NCI-H446 treated with DMSO at 0.1 percent for 48 hours (cell line): ENCODE data around the gene FUS.
"Not testable (repeated sequence)": the region's sequence is repeated elsewhere in the genome, so short reads cannot be mapped to it uniquely, and the experiment has no call there.

ENCODE experiments used
- DNase-seq: peaks from one replicate; lab custom pipeline; 2025; lab: John Stamatoyannopoulos, UW

FUS gene

DNA sequence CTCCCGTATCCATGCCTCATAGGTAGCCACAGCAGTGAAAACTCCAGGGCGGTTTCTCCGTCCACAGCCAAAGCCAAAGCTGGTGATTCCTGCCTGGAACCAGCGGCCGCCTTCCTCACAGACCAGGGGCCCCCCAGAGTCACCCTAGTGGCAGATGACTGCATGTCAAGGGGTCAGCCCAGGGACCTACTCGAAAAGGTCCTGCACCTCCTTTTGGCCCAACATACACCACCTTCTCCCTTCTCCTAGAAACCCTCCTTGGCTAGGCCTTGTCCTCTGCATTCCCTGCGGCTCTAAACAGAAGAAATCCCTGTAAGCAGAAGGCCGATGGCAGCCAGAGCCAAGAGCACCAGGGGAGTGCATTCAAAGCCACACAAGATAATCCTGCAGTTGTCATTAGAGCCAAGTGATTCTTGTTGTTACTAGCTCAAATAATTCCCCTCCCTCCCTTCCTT, 36.2 kb upstream of the FUS start:
- no peak for DNase-seq

DNA sequence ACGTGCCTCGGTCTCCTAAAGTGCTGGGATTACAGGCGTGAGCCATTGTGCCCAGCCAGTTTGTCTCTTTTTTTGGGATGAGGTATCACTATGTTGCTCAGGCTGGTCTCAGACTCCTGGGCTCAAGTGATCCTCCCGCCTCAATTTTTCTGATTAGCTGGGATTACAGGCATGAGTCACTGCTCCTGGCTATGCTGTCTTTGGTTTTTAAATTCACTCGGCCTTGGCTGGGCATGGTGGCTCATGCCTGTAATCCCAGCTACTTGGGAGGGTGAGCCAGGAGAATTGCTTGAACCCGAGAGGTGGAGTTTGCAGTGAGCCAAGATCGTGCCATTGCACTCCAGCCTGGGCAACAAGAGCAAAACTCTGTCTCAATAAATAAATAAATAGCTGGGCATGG, 35.5 kb upstream of the FUS start:
- not testable (repeated sequence) for DNase-seq

GRCh38 chr16:31145398-31145990, 34.4 kb upstream of the FUS start:
- no peak for DNase-seq

DNA sequence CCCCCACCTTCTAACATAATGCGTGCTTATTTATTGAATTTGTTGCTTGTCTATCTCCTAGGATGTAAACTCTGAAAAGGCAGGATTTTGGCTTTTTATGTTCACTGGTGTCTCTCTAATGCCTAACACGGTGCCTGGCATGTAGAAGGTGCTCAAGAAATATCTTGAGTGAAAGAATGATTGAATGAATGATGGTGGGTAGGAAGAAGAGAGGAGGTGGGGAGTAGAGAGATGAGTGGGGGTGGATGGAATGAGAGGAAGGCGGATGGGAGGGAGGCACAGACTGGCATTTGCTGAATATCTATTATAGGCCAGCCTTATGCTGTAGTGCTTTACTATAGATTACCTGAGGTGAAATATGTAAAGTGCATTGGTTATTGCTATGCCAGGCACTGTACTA, 32.4 kb upstream of the FUS start:
- no peak for DNase-seq

DNA sequence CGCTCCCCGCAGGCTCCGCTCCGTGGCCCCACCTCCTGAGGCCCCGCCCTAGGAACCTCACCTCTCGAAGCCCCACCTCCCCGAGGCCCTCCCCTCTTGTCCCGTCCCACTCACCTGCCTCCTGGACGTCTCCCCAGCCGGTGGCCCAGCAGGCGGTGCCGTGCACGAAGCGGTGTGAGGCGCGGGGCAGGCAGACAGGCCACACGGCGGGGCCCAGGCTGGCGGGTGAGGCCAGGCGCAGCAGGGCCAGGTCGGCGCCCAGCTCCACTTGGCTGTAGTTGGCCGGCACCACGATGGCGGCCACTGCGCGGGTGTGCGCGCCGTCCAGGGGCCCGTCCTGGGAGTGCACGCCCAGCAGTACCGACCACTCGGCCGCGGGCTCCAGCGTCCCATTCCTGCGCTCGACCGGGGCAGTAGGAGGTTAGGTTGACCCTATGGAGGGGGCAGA, 31.6 kb upstream of the FUS start:
- DNase-seq = no peak

- no peak for DNase-seq
These were observed 31.0 kb upstream of the FUS start for GRCh38 chr16:31148896-31149295.

- no peak for DNase-seq
These were observed 30.6 kb upstream of the FUS start for GRCh38 chr16:31149332-31149731.

DNA sequence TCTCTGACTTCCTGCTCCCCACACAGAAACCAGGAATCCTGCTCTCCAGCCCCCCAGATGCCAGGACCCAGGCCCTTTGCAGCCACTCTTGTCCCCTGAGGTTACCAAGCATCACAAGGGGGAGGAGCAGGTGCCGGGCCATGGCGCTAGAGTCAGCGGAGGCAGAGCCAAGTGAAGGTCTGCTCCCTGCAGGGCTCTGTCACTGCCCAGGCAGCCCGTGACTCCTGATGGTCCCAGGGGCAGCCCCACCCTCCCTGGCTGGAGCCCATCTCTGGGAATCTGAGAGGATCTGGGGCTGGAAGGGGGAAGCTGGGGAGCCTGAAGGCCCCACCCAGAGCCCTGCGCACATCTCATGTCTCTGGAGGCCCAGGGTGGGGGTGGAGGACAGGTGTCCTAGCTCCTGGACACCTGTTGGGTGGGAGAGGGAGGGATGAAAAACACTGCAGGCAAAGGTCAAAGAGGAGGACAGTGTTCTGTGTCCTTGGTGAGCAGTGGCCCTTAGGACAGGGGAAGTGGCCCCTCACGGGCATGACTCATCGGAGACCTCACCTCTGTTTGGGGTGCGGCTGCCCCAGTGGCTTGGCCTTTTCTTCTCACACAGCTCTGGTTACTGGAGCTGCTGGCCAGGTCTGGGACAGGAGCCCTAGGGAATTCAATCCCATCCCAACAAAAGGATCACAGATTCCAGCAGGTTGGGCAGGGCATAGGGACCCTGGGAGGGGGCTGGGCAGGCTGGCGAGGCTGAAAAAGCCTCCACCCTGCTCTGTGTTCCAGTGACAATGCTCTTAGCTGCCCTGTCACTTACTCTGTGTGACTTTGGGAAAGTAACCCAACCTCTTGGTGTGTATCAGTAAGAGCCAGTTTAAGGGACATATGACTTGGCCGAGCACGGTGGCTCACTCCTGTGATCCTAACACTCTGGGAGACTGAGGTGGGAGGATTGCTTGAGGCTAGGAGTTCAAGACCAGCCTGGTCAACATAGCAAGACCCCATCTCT, 29.7 kb upstream of the FUS start, which contains the start of gene PRSS36:
PRSS36 (minus strand) TSS at position 173 of the 997 bp plus-strand sequence; CDS start at position 142, 31 bp downstream.
- no peak for DNase-seq

- not testable (repeated sequence) for DNase-seq
These were observed 29.0 kb upstream of the FUS start for GRCh38 chr16:31150976-31151375.

DNA sequence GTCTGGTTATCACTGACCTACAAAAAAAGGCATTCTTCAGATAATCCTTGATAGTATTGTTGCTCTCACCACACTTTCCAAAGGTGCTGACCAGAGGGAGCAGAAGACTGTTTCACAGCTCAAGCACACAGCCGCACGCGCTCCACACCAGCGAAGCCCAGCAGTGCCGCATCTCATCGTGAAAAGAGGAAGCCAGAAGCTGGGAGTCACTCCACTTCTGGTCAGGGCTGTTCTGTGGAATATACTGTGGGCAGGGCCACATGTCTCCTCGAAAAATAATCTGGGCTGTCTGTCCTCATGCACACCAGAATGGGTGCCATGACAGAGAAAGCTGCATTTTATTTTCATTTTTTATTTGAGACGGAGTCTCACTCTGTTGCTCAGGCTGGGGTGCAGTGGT, 22.8 kb upstream of the FUS start:
- DNase-seq = no peak

DNA sequence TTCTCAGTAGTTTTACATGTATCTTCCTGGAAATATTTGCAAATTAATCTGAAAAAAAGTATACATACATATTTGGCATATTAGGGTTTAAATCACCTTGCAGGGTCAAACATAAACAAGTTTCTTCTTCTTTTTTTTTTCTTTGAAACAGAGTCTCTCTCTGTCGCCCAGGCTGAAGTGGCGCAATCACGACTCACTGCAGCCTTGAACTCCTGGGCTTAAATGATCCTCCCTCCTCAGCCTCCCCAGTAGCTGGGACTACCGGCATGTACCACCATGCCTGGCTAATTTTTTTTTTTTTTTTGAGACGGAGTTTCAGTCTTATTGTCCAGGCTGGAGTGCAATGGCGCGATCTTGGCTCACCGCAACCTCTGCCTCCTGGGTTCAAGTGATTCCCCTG, 12.6 kb upstream of the FUS start:
- no peak for DNase-seq

DNA sequence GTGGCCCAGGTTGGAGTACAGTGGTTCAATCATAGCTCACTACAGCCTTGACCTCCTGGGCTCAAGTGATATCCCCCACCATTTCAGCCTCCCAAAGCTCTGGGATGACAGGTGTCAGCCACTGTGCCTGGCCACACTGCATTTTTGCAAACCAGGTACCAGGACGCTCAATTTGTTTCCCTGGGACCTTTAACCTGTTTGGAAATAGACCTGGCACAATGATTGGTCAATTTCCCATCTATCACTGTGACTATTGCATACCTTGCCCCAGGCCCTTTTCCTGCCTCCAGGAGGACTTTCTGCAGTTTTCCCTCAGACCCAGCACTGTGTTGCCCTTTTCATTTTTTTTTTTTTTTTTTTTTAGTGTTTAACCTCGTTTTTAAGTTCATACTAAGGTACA, 11.1 kb upstream of the FUS start:
- no peak for DNase-seq

DNA sequence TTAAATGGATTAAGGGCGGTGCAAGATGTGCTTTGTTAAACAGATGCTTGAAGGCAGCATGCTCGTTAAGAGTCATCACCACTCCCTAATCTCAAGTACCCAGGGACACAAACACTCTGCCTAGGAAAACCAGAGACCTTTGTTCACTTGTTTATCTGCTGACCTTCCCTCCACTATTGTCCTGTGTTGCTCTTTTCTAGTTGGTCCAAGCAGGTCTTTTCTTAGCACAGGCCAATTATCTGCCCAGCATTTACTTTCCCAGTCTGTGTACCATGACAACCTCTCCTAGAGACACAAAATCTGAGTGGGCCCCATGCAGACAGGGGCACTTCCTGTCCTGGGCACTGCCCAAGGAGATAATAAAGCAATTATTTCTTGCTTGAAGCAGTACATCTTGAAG, 9.9 kb upstream of the FUS start:
- DNase-seq = not testable (repeated sequence)

GRCh38 chr16:31177136-31177535, 2.8 kb upstream of the FUS start:
- no peak for DNase-seq

DNA sequence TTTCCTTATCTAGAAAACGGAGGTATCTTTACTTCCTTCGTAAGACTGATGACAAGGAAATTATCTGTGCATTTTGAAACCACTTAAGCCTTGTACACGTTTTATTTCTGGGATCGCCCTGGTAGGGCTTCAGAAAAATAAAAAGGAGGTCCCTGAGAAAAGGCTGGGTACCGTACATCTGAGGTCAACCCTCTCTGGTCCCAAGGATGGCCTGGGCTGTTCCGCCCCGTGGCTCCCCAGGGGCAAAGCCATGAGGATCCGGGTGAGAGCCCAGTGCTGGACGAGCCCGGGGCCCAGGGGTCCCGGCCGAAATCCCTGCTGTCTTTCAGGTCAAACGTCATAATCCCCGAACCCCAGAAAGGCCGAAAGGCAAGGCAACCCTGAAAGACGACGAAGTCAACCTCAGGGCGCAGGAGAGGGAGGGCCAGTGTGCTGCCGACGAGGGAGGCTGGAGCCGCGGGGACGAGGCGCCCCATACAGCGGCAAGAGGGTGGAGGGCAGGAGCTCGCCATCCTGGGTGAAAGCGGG, 656 bp upstream of the FUS start:
- no peak for DNase-seq

GRCh38 chr16:31181102-31181830, 1.3 kb downstream of the FUS start:
- no peak for DNase-seq

DNA sequence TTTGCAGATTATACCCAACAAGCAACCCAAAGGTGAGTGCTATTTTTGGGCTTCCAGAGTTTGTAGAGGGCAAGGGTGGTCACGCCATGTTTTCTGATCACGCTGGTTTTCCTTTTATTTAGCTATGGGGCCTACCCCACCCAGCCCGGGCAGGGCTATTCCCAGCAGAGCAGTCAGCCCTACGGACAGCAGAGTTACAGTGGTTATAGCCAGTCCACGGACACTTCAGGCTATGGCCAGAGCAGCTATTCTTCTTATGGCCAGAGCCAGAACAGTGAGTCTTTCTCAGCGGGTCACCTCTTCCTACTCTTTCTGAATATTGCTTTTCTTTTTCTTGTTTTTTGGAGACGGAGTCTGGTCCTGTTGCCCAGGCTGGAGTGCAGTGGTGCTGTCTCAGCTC, 2.5 kb downstream of the FUS start:
- no peak for DNase-seq

DNA sequence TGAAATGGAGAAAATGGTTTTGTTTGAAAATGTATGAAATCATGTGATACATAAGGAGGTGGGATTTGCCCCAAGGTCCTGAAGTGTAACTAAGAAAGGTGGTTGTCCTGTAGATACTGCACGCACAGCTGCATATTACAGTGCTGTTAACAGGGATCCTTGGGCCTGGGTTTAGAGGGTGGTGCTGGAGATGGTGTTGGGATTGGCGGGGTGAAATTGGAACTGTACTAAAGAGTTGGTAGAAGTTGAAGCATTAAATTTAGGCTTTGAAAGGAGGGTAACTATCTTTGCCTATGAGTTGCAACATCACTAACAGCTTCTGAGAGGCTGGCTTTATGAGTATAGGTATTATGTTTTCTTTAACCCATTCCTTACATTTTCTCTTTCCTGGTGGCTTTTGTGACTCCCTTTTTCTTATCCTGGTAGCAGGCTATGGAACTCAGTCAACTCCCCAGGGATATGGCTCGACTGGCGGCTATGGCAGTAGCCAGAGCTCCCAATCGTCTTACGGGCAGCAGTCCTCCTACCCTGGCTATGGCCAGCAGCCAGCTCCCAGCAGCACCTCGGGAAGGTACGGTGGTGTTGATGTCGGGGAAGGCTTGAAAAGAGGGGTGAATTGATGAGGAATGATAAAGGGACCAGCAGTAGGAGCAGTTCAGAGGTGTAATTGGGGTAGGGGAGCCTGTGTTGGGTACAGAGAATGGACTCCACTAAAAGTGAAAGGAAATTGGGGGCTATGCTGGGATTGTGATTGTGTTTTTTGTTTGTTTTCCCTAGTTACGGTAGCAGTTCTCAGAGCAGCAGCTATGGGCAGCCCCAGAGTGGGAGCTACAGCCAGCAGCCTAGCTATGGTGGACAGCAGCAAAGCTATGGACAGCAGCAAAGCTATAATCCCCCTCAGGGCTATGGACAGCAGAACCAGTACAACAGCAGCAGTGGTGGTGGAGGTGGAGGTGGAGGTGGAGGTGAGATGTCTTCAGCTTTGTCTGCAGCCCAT, 3.8 kb downstream of the FUS start:
- no peak for DNase-seq

DNA sequence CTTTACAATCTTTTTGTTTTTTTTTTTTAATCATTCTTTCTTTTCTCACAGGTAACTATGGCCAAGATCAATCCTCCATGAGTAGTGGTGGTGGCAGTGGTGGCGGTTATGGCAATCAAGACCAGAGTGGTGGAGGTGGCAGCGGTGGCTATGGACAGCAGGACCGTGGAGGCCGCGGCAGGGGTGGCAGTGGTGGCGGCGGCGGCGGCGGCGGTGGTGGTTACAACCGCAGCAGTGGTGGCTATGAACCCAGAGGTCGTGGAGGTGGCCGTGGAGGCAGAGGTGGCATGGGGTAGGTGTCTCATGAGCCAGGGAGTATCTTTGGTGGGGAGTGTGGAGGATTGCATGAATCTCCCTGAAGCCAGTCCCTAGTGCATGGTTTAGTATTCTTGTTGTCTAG, 4.9 kb downstream of the FUS start:
- DNase-seq = no peak

- no peak for DNase-seq
These were observed 5.4 kb downstream of the FUS start for GRCh38 chr16:31185339-31185738.

DNA sequence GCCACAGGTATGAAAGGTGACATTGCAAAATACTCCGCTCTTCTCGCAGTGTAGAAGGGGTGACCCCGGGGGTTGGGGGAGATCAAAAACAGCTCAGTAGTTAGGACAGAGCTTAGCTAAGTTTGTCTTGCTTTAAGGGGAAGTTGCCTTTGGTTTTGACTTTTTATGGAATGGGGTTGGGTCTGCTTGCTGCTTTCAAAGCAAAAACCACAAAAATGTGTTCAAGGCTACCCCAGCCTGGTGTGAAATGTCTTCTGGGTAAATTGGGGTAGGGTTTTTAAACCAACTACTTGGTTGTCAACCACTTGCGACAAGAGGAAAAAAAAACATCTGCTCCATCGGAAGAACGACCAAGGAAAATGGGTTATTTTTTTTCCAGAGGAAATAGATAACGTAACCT, 6.2 kb downstream of the FUS start:
- DNase-seq = no peak
